Panc1 (cell line): ENCODE measurements around the gene CSMD2.

ENCODE experiments used
- CTCF ChIP-seq: fragments of 450-650 bp; IDR thresholded peaks from 2 replicates; pipeline ENCODE4 v1.5.1; 2017; ENCODE audit warnings: mild to moderate bottlenecking
- POLR2AphosphoS5 ChIP-seq: IDR thresholded peaks from 2 replicates; pipeline ENCODE4 v1.6.1; 2012; ENCODE audit warnings: mild to moderate bottlenecking, low read depth, low read length, moderate library complexity
- REST ChIP-seq, 2 experiments: IDR thresholded peaks; 2 replicates each; pipeline ENCODE4 v1.6.1; 2011 to 2012; ENCODE audit warnings: low read depth in 2 of 2, control low read depth in 1 of 2, low read length in 1 of 2, mild to moderate bottlenecking in 1 of 2, moderate library complexity in 1 of 2; ENCODE audit not compliant: insufficient read depth in 1 of 2
- SIN3A ChIP-seq: IDR thresholded peaks from 2 replicates; pipeline ENCODE4 v1.6.1; 2012; ENCODE audit warnings: low read depth, mild to moderate bottlenecking, low read length, moderate library complexity, borderline replicate concordance; ENCODE audit not compliant: insufficient read depth
- TCF7L2 ChIP-seq: IDR thresholded peaks from 2 replicates; pipeline ENCODE4 v1.6.1; 2011; ENCODE audit warnings: mild to moderate bottlenecking, low read depth, low read length, inconsistent platforms

- TF ChIP-seq CTCF (no peak), TCF7L2 (no peak), POLR2AphosphoS5 (no peak), REST (IDR thresholded peaks at IDR 0.05; ENCODE audit: insufficient read depth in 1 of 2, low read depth in 2 of 2, low read length in 1 of 2) (no peak), SIN3A (no peak)
These were observed 56.8 kb downstream of the CSMD2 start for GRCh38 chr1:34108269-34108668.
